ENCODE data around the gene MMS19. TPM values are rescaled to one million over a fixed set of nuclear protein-coding genes. Genes with fewer than 3 reads are reported as not detected.

The MMS19 gene
- total RNA-seq, 1 donor from 2014 or later, result 42.7 TPM

- peaks cover 78% of the 10 kb centered on the region for H3K4me1 ChIP-seq
- intact Hi-C loops (cut with micrococcal nuclease), result no loop called here
- peak overlapping the region; percentile 31 for H3K27ac ChIP-seq (replicated peaks)
- peaks cover 27% of the 10 kb centered on the region for H3K36me3 ChIP-seq
- no peaks in the 10 kb centered on the region for H3K9me3 ChIP-seq (replicated peaks)
- no peak overlapping the region for H3K4me3 ChIP-seq
- no peaks in the 10 kb centered on the region for H3K27me3 ChIP-seq (ENCODE audit: low read depth)
- no peak for DNase-seq
- TF ChIP-seq CTCF (IDR thresholded peaks at IDR 0.05; ENCODE audit: borderline replicate concordance), result no peak
Measured at GRCh38 chr10:97485647-97486281, 12.5 kb downstream of the MMS19 start.

DNA sequence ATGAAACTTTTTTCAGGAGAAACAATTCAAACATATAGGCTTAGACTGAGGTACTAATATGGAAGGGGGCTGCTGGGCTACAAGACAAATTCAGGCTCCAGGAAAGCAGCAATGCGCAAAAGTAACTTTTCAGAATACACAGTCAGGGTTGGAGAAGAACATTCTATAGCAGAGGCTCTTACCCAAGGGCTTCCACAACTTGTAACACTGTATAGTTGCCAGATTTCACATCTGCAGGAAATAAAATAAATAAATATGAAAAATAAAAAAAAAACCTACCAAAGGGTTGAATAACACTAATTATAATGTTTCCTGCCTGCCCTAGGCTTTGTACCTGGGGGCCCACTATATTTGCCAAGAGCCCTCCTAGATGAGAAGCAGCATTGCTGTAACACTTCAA is 14.3 kb downstream of the MMS19 start:
- TF ChIP-seq CTCF (IDR thresholded peaks at IDR 0.05; ENCODE audit: borderline replicate concordance), result no peak
- DNase-seq, result no peak
- H3K9me3 ChIP-seq (replicated peaks), result no peaks in the 10 kb centered on the region
- intact Hi-C loops (cut with micrococcal nuclease), result loop anchor here (1.0 kb wide), 1 partner anchor 24 kb away; no protein-coding TSS in a partner anchor
- H3K4me1 ChIP-seq, result peaks cover 62% of the 10 kb centered on the region
- peaks cover 44% of the 10 kb centered on the region for H3K36me3 ChIP-seq
- no peak overlapping the region for H3K4me3 ChIP-seq
- H3K27me3 ChIP-seq (ENCODE audit: low read depth), result no peaks in the 10 kb centered on the region
- H3K27ac ChIP-seq (replicated peaks), result peak overlapping the region; percentile 36

DNA sequence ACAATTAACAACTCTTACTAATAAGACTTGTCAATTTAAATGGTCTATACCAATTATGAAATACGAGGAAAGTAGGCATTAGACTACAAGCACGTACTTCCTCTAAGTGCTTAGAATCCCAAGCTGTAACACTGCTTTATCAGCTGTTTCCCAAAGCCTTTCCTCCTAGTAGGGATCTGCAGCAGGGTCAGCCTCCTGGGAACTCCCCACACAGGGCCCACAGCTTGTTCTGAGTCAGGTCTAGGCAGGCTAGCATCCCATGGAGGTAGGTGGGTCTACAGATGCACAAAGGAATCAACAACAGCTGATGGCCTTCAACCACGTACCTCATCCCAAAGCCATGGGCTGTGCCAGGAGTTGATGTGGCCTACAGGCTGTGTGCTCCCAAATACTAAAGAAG is 14.7 kb downstream of the MMS19 start:
- Histone ChIP-seq H3K4me1 (peaks cover 58% of the 10 kb centered on the region), H3K27ac (replicated peaks) (peak overlapping the region; percentile 36), H3K4me3 (no peak overlapping the region), H3K27me3 (ENCODE audit: low read depth) (no peaks in the 10 kb centered on the region), H3K9me3 (replicated peaks) (no peaks in the 10 kb centered on the region), H3K36me3 (peaks cover 48% of the 10 kb centered on the region)
- intact Hi-C loops (cut with micrococcal nuclease), result loop anchor here (1.0 kb wide), 1 partner anchor 23 kb away; no protein-coding TSS in a partner anchor
- no peak for DNase-seq
- TF ChIP-seq CTCF (IDR thresholded peaks at IDR 0.05; ENCODE audit: borderline replicate concordance), result no peak

DNA sequence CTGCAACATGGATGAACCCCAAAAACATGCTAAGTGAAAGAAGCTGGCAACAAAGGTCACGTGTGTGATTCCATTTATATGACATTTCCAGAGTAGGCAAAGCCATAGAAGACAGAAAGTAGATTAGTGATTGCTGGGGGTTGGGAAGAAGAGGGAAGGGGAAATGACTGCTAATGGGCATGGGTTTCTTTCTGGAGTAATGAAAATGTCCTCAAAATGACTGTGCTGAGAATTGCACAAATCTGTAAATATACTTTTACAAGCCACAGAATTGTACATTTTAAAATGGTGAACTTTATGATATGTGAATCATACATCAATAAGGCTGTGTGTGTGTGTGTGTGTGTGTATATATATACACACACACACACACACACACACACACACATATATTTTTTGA is 15.8 kb downstream of the MMS19 start:
- Histone ChIP-seq H3K4me1 (peaks cover 50% of the 10 kb centered on the region), H3K4me3 (no peak overlapping the region), H3K27me3 (ENCODE audit: low read depth) (no peaks in the 10 kb centered on the region), H3K36me3 (peaks cover 59% of the 10 kb centered on the region), H3K9me3 (replicated peaks) (no peaks in the 10 kb centered on the region), H3K27ac (replicated peaks) (no peak overlapping the region)
- no peak for DNase-seq
- intact Hi-C loops (cut with micrococcal nuclease), result no loop called here
- TF ChIP-seq CTCF (IDR thresholded peaks at IDR 0.05; ENCODE audit: borderline replicate concordance), result no peak

- Histone ChIP-seq H3K4me1 (peaks cover 55% of the 10 kb centered on the region), H3K27me3 (ENCODE audit: low read depth) (no peaks in the 10 kb centered on the region), H3K36me3 (peaks cover 71% of the 10 kb centered on the region), H3K4me3 (no peak overlapping the region), H3K27ac (replicated peaks) (no peak overlapping the region), H3K9me3 (replicated peaks) (no peaks in the 10 kb centered on the region)
- no peak for DNase-seq
- no peak for TF ChIP-seq CTCF (IDR thresholded peaks at IDR 0.05; ENCODE audit: borderline replicate concordance)
- intact Hi-C loops (cut with micrococcal nuclease), result no loop called here
Measured at GRCh38 chr10:97481071-97481470, 17.2 kb downstream of the MMS19 start.

All from left ventricle myocardium inferior (tissue), 1 donor.